K562 (cell line): Measurements from ENCODE around the gene HRC. TPM values are rescaled to one million over a fixed set of nuclear protein-coding genes. Genes with fewer than 3 reads are reported as not detected.
A peak's percentile ranks its signal among the peaks of the same experiment; 100 is the strongest.

Source experiments
- ATF1 ChIP-seq, 2 experiments: fragments of 450-650 bp in 1 of 2; IDR thresholded peaks; 2 replicates each; pipeline ENCODE4 v1.6.1; 2016; ENCODE audit warnings: missing compliant biosample characterization in 1 of 2, missing genetic modification characterization in 1 of 2
- E2F1 ChIP-seq: sonication (generic); formaldehyde crosslinking; IDR thresholded peaks from 2 replicates; pipeline ENCODE4 v1.8.1; 2023; ENCODE audit warnings: mild to moderate bottlenecking, missing genetic modification reagents, moderate library complexity
- GABPA ChIP-seq: fragments of 200-800 bp; sonication (Bioruptor generic); conservative IDR thresholded peaks from 2 replicates; pipeline ENCODE4 v1.6.1; 2016; ENCODE audit warnings: low read depth, missing genetic modification characterization, missing compliant biosample characterization
- GTF2F1 ChIP-seq: IDR thresholded peaks from 2 replicates; pipeline ENCODE4 v1.6.1; 2011; ENCODE audit warnings: low read depth, low read length, improper control_type of control experiment
- L3MBTL2 ChIP-seq: fragments of 450-650 bp; IDR thresholded peaks from 2 replicates; pipeline ENCODE4 v1.6.1; 2016; ENCODE audit warnings: mild to moderate bottlenecking, moderate library complexity
- MAZ ChIP-seq, 2 experiments: fragments of 450-650 bp in 1 of 2; sonication (generic) in 1 of 2; formaldehyde crosslinking; IDR thresholded peaks in 1 of 2; conservative IDR thresholded peaks in 1 of 2; 2 replicates each; pipeline versions ENCODE4 v1.4.0 to v1.5.0; 2020; ENCODE audit warnings: mild to moderate bottlenecking in 1 of 2, missing genetic modification reagents in 1 of 2
- NCOA2 ChIP-seq, 2 experiments: fragments of 450-650 bp; IDR thresholded peaks; 2 replicates each; pipeline ENCODE4 v1.6.1; 2018; ENCODE audit warnings: mild to moderate bottlenecking in 2 of 2, moderate library complexity in 1 of 2; ENCODE audit not compliant: partially characterized antibody in 2 of 2
- NFE2 ChIP-seq: IDR thresholded peaks from 2 replicates; pipeline ENCODE4 v1.6.1; 2014; ENCODE audit warnings: antibody characterized with exemption, low read depth
- NFIC ChIP-seq: fragments of 450-650 bp; IDR thresholded peaks from 2 replicates; pipeline ENCODE4 v1.6.1; 2017; ENCODE audit warnings: mild to moderate bottlenecking, inconsistent platforms
- SP2 ChIP-seq: IDR thresholded peaks from 2 replicates; pipeline ENCODE4 v1.6.1; 2011; ENCODE audit warnings: mild to moderate bottlenecking, low read depth, low read length, moderate library complexity; ENCODE audit not compliant: poor library complexity, severe bottlenecking; ENCODE audit errors: extremely low read depth
- TRIM24 ChIP-seq, 2 experiments: fragments of 450-650 bp; IDR thresholded peaks; 2 replicates each; pipeline ENCODE4 v1.6.1; 2016
- YY1 ChIP-seq, 3 experiments: IDR thresholded peaks; 2 replicates each; pipeline ENCODE4 v1.6.1; 2011; ENCODE audit warnings: low read length in 2 of 3, mild to moderate bottlenecking in 2 of 3, moderate library complexity in 2 of 3, borderline replicate concordance in 1 of 3, control low read depth in 1 of 3, low read depth in 1 of 3; ENCODE audit not compliant: insufficient read depth in 3 of 3, insufficient replicate concordance in 2 of 3, control insufficient read depth in 1 of 3, insufficient read length in 1 of 3; ENCODE audit errors: extremely low read depth in 1 of 3
- ZKSCAN8 ChIP-seq: fragments of 200-800 bp; sonication (Bioruptor generic); IDR thresholded peaks from 2 replicates; pipeline ENCODE4 v1.6.1; 2016; ENCODE audit warnings: missing genetic modification characterization, missing compliant biosample characterization
- ZNF121 ChIP-seq: sonication (generic); formaldehyde crosslinking; conservative IDR thresholded peaks from 2 replicates; pipeline ENCODE4 v1.8.0; 2022; ENCODE audit warnings: missing genetic modification reagents
- ZNF583 ChIP-seq: fragments of 250-450 bp; sonication (Bioruptor Pico); IDR thresholded peaks from 2 replicates; pipeline ENCODE4 v1.4.0; 2020
- polyA plus RNA-seq, 8 experiments: library from polyadenylated mRNA; depleted of rRNA in 4 of 8; stranded (reverse) in 5 of 8; unstranded in 3 of 8; fragments of >200 nt; fragmentation: Nextera tagmentation in 2 of 8; fragmentation: Illumina TruSeq in 1 of 8; extraction: Ambion mirVana in 2 of 8; extraction: Trizol in 1 of 8; gene quantifications; 2 replicates each; pipeline versions ENCODE4 v1.2.1 to v1.2.3, GENCODE V29; 2011 to 2014; ENCODE audit warnings: inconsistent platforms in 1 of 8, missing spikeins in 1 of 8
- total RNA-seq, 7 experiments: library from RNA; depleted of rRNA in 6 of 7; stranded (reverse); fragments of >200 nt in 6 of 7; fragmentation: Illumina TruSeq in 2 of 7; extraction: Trizol in 2 of 7; gene quantifications; 2 replicates each; pipeline versions ENCODE4 v1.2.1 to v1.2.3, GENCODE V29; 2011 to 2021; ENCODE audit warnings: low replicate concordance in 1 of 7
- TF ChIP-seq, protein P1 (sequence below), 2 experiments: IDR thresholded peaks; 2 replicates each; pipeline ENCODE4 v1.6.1; 2012; ENCODE audit warnings: improper control_type of control experiment in 2 of 2, low read depth in 2 of 2, low read length in 2 of 2, borderline replicate concordance in 1 of 2
- TF ChIP-seq, protein P2 (sequence below): fragments of 450-650 bp; formaldehyde crosslinking; IDR thresholded peaks from 2 replicates; pipeline ENCODE4 v1.4.0; 2022; ENCODE audit warnings: missing genetic modification characterization
- TF ChIP-seq, protein P3 (sequence below): fragments of 250-450 bp; sonication (Bioruptor Pico); IDR thresholded peaks from 2 replicates; pipeline ENCODE4 v1.5.0; 2022; ENCODE audit warnings: mild to moderate bottlenecking

HRC gene
- total and polyA plus RNA-seq, 9 of the 15 experiments (the other 6 are each of a cell fraction or from before 2014, with no cell fraction given) = 0.66 to 18.7 (median 13.1) TPM

GRCh38 chr19:49127674-49128544 is 27.3 kb downstream of the HRC start (continued):
- TF ChIP-seq, protein P1, sequence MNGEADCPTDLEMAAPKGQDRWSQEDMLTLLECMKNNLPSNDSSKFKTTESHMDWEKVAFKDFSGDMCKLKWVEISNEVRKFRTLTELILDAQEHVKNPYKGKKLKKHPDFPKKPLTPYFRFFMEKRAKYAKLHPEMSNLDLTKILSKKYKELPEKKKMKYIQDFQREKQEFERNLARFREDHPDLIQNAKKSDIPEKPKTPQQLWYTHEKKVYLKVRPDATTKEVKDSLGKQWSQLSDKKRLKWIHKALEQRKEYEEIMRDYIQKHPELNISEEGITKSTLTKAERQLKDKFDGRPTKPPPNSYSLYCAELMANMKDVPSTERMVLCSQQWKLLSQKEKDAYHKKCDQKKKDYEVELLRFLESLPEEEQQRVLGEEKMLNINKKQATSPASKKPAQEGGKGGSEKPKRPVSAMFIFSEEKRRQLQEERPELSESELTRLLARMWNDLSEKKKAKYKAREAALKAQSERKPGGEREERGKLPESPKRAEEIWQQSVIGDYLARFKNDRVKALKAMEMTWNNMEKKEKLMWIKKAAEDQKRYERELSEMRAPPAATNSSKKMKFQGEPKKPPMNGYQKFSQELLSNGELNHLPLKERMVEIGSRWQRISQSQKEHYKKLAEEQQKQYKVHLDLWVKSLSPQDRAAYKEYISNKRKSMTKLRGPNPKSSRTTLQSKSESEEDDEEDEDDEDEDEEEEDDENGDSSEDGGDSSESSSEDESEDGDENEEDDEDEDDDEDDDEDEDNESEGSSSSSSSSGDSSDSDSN (IDR thresholded peaks at IDR 0.05; ENCODE audit: borderline replicate concordance in 1 of 2, low read depth in 2 of 2, low read length in 2 of 2) = peak in 1 of 2 experiments; percentile 86; a peak in 2 of 4 replicates
- TF ChIP-seq E2F1 (CRISPR knock-in tag) = peak; percentile 85; the same call in 1 of the 2 replicates
- TF ChIP-seq, protein P2, sequence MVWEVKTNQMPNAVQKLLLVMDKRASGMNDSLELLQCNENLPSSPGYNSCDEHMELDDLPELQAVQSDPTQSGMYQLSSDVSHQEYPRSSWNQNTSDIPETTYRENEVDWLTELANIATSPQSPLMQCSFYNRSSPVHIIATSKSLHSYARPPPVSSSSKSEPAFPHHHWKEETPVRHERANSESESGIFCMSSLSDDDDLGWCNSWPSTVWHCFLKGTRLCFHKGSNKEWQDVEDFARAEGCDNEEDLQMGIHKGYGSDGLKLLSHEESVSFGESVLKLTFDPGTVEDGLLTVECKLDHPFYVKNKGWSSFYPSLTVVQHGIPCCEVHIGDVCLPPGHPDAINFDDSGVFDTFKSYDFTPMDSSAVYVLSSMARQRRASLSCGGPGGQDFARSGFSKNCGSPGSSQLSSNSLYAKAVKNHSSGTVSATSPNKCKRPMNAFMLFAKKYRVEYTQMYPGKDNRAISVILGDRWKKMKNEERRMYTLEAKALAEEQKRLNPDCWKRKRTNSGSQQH (CRISPR knock-in tag) = peak; percentile 98
- TF ChIP-seq L3MBTL2 = peak; percentile 100
- no peak for TF ChIP-seq NCOA2 (IDR thresholded peaks at IDR 0.05; ENCODE audit: partially characterized antibody in 2 of 2)
- no peak for TF ChIP-seq SP2
- no peak for TF ChIP-seq TRIM24 (IDR thresholded peaks at IDR 0.05)
- TF ChIP-seq NFE2 = no peak; the same call in 1 of the 2 replicates
- TF ChIP-seq ZNF583 (CRISPR knock-in tag) = peak; percentile 58; the same call in 1 of the 2 replicates
- no peak for TF ChIP-seq ZNF121 (CRISPR knock-in tag)
- TF ChIP-seq ATF1 (CRISPR knock-in tag; IDR thresholded peaks at IDR 0.05) = no peak
- peak; percentile 44; the same call in 1 of the 2 replicates for TF ChIP-seq ATF1 (tag; IDR thresholded peaks at IDR 0.05)
- 0 out of 2 replicates have a peak, but pooled peaks have one; percentile 15 for TF ChIP-seq GTF2F1
- peak; percentile 61 to 84 for TF ChIP-seq MAZ (CRISPR knock-in tag; conservative IDR thresholded peaks at IDR 0.05 in 1 of 2, IDR thresholded peaks at IDR 0.05 in 1 of 2)
- TF ChIP-seq NFIC = 0 out of 2 replicates have a peak, but pooled peaks have one; percentile 10
- TF ChIP-seq YY1 (IDR thresholded peaks at IDR 0.05; ENCODE audit: borderline replicate concordance in 1 of 3, control insufficient read depth in 1 of 3, extremely low read depth in 1 of 3, insufficient read depth in 3 of 3, insufficient read length in 1 of 3, insufficient replicate concordance in 2 of 3, low read depth in 1 of 3, low read length in 2 of 3) = peak in 2 of 3 experiments; percentile 44 to 52
- no peak for TF ChIP-seq ZKSCAN8
- TF ChIP-seq, protein P3, sequence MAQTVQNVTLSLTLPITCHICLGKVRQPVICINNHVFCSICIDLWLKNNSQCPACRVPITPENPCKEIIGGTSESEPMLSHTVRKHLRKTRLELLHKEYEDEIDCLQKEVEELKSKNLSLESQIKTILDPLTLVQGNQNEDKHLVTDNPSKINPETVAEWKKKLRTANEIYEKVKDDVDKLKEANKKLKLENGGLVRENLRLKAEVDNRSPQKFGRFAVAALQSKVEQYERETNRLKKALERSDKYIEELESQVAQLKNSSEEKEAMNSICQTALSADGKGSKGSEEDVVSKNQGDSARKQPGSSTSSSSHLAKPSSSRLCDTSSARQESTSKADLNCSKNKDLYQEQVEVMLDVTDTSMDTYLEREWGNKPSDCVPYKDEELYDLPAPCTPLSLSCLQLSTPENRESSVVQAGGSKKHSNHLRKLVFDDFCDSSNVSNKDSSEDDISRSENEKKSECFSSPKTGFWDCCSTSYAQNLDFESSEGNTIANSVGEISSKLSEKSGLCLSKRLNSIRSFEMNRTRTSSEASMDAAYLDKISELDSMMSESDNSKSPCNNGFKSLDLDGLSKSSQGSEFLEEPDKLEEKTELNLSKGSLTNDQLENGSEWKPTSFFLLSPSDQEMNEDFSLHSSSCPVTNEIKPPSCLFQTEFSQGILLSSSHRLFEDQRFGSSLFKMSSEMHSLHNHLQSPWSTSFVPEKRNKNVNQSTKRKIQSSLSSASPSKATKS (CRISPR knock-in tag) = no peak
- TF ChIP-seq GABPA = peak; percentile 63
